GM23338 (cell line): ENCODE data around the gene FOXK2. TPM values are rescaled to one million over a fixed set of nuclear protein-coding genes. Genes with fewer than 3 reads are reported as not detected.

Experiments used
- ATAC-seq: fragments of 200-7000 bp; cut with Tn5 transposase; 3 replicates; pipeline ENCODE4 v1.9.1; 2020
- DNase-seq: peaks from one replicate; pipeline ENCODE4 v3.0.0-alpha.2; 2015; ENCODE audit warnings: low spot score
- H2AFZ ChIP-seq: fragments of 200-600 bp; sonication (generic); 2 replicates; pipeline ENCODE4 v1.8.0; 2016; ENCODE audit warnings: antibody characterized with exemption, mild to moderate bottlenecking, moderate library complexity
- H3F3A ChIP-seq: fragments of 200-600 bp; sonication (generic); replicated peaks from 2 replicates; pipeline ENCODE4 v1.8.0; 2017; ENCODE audit warnings: antibody characterized with exemption, mixed run types, low read depth
- H3K27ac ChIP-seq: fragments of 200-600 bp; sonication (generic); 2 replicates; pipeline ENCODE4 v1.6.1; 2016; ENCODE audit warnings: low read depth
- H3K27me3 ChIP-seq: fragments of 200-600 bp; sonication (generic); 2 replicates; pipeline ENCODE4 v1.8.0; 2016; ENCODE audit warnings: mild to moderate bottlenecking, mixed run types, moderate library complexity; ENCODE audit not compliant: insufficient read depth
- H3K36me3 ChIP-seq: fragments of 200-600 bp; sonication (generic); 2 replicates; pipeline ENCODE4 v1.8.0; 2016; ENCODE audit warnings: mild to moderate bottlenecking; ENCODE audit not compliant: insufficient read depth
- H3K4me1 ChIP-seq: fragments of 200-600 bp; sonication (generic); 2 replicates; pipeline ENCODE4 v1.8.0; 2016; ENCODE audit warnings: mild to moderate bottlenecking, moderate library complexity; ENCODE audit not compliant: insufficient read depth
- H3K4me2 ChIP-seq: fragments of 200-600 bp; sonication (generic); 2 replicates; pipeline ENCODE4 v1.7.1; 2017; ENCODE audit warnings: mixed run types
- H3K4me3 ChIP-seq: fragments of 200-600 bp; sonication (generic); 2 replicates; pipeline ENCODE4 v1.6.1; 2016; ENCODE audit warnings: mixed run types
- H3K79me2 ChIP-seq: fragments of 200-600 bp; sonication (generic); replicated peaks from 2 replicates; pipeline ENCODE4 v1.8.0; 2017; ENCODE audit warnings: mild to moderate bottlenecking; ENCODE audit not compliant: insufficient read depth
- H3K9me2 ChIP-seq: fragments of 200-600 bp; sonication (generic); 2 replicates; pipeline ENCODE4 v1.8.0; 2017; ENCODE audit not compliant: insufficient read depth
- H4K20me1 ChIP-seq: fragments of 200-600 bp; sonication (generic); replicated peaks from 2 replicates; pipeline ENCODE4 v1.8.0; 2017; ENCODE audit warnings: mild to moderate bottlenecking; ENCODE audit not compliant: insufficient read depth
- H3K27ac Mint-ChIP-seq: 2 replicates; pipeline ENCODE4 v1.8.0; 2020; ENCODE audit warnings: inconsistent platforms, mild to moderate bottlenecking, moderate library complexity, mixed read lengths
- H3K27me3 Mint-ChIP-seq: 3 replicates; pipeline ENCODE4 v1.8.0; 2022; ENCODE audit warnings: low read depth, mild to moderate bottlenecking, moderate library complexity, mixed read lengths, inconsistent platforms; ENCODE audit not compliant: insufficient read depth, poor library complexity
- H3K36me3 Mint-ChIP-seq: 3 replicates; pipeline ENCODE4 v1.8.0; 2021; ENCODE audit warnings: low read depth, mild to moderate bottlenecking, inconsistent platforms, moderate library complexity, mixed read lengths
- H3K4me1 Mint-ChIP-seq: 3 replicates; pipeline ENCODE4 v1.8.0; 2020; ENCODE audit warnings: mild to moderate bottlenecking, inconsistent platforms, mixed read lengths
- H3K4me3 Mint-ChIP-seq: 3 replicates; pipeline ENCODE4 v1.8.0; 2021; ENCODE audit warnings: moderate library complexity, mild to moderate bottlenecking, inconsistent platforms, mixed read lengths
- H3K9me3 Mint-ChIP-seq: 3 replicates; pipeline ENCODE4 v1.8.0; 2020; ENCODE audit warnings: moderate library complexity, mild to moderate bottlenecking, inconsistent platforms, mixed read lengths
- CREB1 ChIP-seq: fragments of 250-450 bp; sonication (Bioruptor Pico); IDR thresholded peaks from 2 replicates; pipeline ENCODE4 v1.5.0; 2020; ENCODE audit warnings: low read depth, mild to moderate bottlenecking, moderate library complexity
- EZH2 ChIP-seq: fragments of 200-600 bp; sonication (generic); IDR thresholded peaks from one replicate; pipeline ENCODE4 v1.8.0; 2017; ENCODE audit warnings: antibody characterized with exemption, mild to moderate bottlenecking, low read depth; ENCODE audit not compliant: unreplicated experiment
- JUNB ChIP-seq: IDR thresholded peaks from one replicate; pipeline ENCODE4 v1.6.1; 2016; ENCODE audit warnings: antibody characterized with exemption; ENCODE audit not compliant: unreplicated experiment
- STAT1 ChIP-seq: IDR thresholded peaks from one replicate; pipeline ENCODE4 v1.6.1; 2016; ENCODE audit warnings: antibody characterized with exemption; ENCODE audit not compliant: unreplicated experiment
- ZNF114 ChIP-seq: fragments of 250-450 bp; sonication (Bioruptor Pico); IDR thresholded peaks from 2 replicates; pipeline ENCODE4 v1.5.0; 2020; ENCODE audit warnings: mild to moderate bottlenecking, moderate library complexity
- ZNF331 ChIP-seq: fragments of 250-450 bp; sonication (Bioruptor Pico); IDR thresholded peaks from 2 replicates; pipeline ENCODE4 v1.5.0; 2020; ENCODE audit warnings: low read depth, mild to moderate bottlenecking, moderate library complexity
- polyA plus RNA-seq: library from polyadenylated mRNA; unstranded; fragments of >200 nt; fragmentation: Nextera tagmentation; extraction: Ambion mirVana; gene quantifications from 2 replicates; pipeline ENCODE4 v1.2.1, GENCODE V29; 2016
- total RNA-seq: library from RNA; depleted of rRNA; stranded (reverse); fragments of >200 nt; shearing (Covaris generic); gene quantifications from 2 replicates; pipeline ENCODE4 v1.2.3, GENCODE V29; 2014
- TF ChIP-seq, protein P1 (sequence below): fragments of 250-450 bp; sonication (Bioruptor Pico); IDR thresholded peaks from 2 replicates; pipeline ENCODE4 v1.5.0; 2020; ENCODE audit warnings: mild to moderate bottlenecking, moderate library complexity
- TF ChIP-seq, protein P2 (sequence below), 2 experiments: fragments of 200-600 bp in 1 of 2; sonication (generic) in 1 of 2; conservative IDR thresholded peaks; 2 replicates each; pipeline versions ENCODE4 v1.5.1 to v1.6.1; 2016 to 2017; ENCODE audit warnings: antibody characterized with exemption in 2 of 2, low read depth in 2 of 2, mild to moderate bottlenecking in 2 of 2, moderate library complexity in 1 of 2
- TF ChIP-seq, protein P3 (sequence below): IDR thresholded peaks from 2 replicates; pipeline ENCODE4 v1.6.1; 2016; ENCODE audit warnings: antibody characterized with exemption
- TF ChIP-seq, protein P4 (sequence below): IDR thresholded peaks from one replicate; pipeline ENCODE4 v1.6.1; 2018; ENCODE audit warnings: antibody characterized with exemption; ENCODE audit not compliant: unreplicated experiment

Gene FOXK2
- total and polyA plus RNA-seq, 2 experiments from 2014 or later: 12.3 to 66.0 TPM

DNA sequence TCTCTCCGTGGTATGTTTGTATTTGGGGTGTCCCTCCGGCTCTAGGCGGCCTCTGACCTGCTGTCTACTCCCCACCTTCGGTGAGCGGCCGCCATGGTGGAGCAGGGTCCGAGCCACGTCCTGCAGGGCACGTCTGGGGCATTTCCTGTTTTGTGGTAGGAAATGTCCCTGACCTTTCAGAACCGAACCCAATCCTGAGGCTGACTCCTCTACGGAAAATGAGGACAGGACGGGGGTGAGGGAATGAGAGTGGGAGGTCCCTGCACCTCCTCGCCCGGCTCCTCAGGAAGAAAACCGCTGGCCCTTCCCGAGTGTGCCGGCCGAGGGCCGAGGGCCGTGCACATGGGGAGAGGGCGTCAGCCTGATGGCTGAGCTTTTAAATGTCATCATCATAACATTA, 83.0 kb downstream of the FOXK2 start:
- no peak for ATAC-seq
- TF ChIP-seq ZNF331 (CRISPR knock-in tag) (no peak), ZNF114 (CRISPR knock-in tag) (no peak), JUNB (no peak), STAT1 (no peak), EZH2 (no peak), CREB1 (CRISPR knock-in tag) (no peak)
- TF ChIP-seq, protein P1, sequence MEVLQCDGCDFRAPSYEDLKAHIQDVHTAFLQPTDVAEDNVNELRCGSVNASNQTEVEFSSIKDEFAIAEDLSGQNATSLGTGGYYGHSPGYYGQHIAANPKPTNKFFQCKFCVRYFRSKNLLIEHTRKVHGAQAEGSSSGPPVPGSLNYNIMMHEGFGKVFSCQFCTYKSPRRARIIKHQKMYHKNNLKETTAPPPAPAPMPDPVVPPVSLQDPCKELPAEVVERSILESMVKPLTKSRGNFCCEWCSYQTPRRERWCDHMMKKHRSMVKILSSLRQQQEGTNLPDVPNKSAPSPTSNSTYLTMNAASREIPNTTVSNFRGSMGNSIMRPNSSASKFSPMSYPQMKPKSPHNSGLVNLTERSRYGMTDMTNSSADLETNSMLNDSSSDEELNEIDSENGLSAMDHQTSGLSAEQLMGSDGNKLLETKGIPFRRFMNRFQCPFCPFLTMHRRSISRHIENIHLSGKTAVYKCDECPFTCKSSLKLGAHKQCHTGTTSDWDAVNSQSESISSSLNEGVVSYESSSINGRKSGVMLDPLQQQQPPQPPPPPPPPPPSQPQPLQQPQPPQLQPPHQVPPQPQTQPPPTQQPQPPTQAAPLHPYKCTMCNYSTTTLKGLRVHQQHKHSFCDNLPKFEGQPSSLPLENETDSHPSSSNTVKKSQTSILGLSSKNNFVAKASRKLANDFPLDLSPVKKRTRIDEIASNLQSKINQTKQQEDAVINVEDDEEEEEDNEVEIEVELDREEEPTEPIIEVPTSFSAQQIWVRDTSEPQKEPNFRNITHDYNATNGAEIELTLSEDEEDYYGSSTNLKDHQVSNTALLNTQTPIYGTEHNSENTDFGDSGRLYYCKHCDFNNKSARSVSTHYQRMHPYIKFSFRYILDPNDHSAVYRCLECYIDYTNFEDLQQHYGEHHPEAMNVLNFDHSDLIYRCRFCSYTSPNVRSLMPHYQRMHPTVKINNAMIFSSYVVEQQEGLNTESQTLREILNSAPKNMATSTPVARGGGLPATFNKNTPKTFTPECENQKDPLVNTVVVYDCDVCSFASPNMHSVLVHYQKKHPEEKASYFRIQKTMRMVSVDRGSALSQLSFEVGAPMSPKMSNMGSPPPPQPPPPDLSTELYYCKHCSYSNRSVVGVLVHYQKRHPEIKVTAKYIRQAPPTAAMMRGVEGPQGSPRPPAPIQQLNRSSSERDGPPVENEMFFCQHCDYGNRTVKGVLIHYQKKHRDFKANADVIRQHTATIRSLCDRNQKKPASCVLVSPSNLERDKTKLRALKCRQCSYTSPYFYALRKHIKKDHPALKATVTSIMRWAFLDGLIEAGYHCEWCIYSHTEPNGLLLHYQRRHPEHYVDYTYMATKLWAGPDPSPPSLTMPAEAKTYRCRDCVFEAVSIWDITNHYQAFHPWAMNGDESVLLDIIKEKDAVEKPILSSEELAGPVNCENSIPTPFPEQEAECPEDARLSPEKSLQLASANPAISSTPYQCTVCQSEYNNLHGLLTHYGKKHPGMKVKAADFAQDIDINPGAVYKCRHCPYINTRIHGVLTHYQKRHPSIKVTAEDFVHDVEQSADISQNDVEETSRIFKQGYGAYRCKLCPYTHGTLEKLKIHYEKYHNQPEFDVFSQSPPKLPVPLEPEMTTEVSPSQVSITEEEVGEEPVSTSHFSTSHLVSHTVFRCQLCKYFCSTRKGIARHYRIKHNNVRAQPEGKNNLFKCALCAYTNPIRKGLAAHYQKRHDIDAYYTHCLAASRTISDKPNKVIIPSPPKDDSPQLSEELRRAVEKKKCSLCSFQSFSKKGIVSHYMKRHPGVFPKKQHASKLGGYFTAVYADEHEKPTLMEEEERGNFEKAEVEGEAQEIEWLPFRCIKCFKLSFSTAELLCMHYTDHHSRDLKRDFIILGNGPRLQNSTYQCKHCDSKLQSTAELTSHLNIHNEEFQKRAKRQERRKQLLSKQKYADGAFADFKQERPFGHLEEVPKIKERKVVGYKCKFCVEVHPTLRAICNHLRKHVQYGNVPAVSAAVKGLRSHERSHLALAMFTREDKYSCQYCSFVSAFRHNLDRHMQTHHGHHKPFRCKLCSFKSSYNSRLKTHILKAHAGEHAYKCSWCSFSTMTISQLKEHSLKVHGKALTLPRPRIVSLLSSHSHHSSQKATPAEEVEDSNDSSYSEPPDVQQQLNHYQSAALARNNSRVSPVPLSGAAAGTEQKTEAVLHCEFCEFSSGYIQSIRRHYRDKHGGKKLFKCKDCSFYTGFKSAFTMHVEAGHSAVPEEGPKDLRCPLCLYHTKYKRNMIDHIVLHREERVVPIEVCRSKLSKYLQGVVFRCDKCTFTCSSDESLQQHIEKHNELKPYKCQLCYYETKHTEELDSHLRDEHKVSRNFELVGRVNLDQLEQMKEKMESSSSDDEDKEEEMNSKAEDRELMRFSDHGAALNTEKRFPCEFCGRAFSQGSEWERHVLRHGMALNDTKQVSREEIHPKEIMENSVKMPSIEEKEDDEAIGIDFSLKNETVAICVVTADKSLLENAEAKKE (CRISPR knock-in tag): no peak
- TF ChIP-seq, protein P2, sequence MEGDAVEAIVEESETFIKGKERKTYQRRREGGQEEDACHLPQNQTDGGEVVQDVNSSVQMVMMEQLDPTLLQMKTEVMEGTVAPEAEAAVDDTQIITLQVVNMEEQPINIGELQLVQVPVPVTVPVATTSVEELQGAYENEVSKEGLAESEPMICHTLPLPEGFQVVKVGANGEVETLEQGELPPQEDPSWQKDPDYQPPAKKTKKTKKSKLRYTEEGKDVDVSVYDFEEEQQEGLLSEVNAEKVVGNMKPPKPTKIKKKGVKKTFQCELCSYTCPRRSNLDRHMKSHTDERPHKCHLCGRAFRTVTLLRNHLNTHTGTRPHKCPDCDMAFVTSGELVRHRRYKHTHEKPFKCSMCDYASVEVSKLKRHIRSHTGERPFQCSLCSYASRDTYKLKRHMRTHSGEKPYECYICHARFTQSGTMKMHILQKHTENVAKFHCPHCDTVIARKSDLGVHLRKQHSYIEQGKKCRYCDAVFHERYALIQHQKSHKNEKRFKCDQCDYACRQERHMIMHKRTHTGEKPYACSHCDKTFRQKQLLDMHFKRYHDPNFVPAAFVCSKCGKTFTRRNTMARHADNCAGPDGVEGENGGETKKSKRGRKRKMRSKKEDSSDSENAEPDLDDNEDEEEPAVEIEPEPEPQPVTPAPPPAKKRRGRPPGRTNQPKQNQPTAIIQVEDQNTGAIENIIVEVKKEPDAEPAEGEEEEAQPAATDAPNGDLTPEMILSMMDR (conservative IDR thresholded peaks at IDR 0.05; ENCODE audit: low read depth in 2 of 2): no peak
- TF ChIP-seq, protein P3, sequence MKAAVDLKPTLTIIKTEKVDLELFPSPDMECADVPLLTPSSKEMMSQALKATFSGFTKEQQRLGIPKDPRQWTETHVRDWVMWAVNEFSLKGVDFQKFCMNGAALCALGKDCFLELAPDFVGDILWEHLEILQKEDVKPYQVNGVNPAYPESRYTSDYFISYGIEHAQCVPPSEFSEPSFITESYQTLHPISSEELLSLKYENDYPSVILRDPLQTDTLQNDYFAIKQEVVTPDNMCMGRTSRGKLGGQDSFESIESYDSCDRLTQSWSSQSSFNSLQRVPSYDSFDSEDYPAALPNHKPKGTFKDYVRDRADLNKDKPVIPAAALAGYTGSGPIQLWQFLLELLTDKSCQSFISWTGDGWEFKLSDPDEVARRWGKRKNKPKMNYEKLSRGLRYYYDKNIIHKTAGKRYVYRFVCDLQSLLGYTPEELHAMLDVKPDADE: no peak
- TF ChIP-seq, protein P4, sequence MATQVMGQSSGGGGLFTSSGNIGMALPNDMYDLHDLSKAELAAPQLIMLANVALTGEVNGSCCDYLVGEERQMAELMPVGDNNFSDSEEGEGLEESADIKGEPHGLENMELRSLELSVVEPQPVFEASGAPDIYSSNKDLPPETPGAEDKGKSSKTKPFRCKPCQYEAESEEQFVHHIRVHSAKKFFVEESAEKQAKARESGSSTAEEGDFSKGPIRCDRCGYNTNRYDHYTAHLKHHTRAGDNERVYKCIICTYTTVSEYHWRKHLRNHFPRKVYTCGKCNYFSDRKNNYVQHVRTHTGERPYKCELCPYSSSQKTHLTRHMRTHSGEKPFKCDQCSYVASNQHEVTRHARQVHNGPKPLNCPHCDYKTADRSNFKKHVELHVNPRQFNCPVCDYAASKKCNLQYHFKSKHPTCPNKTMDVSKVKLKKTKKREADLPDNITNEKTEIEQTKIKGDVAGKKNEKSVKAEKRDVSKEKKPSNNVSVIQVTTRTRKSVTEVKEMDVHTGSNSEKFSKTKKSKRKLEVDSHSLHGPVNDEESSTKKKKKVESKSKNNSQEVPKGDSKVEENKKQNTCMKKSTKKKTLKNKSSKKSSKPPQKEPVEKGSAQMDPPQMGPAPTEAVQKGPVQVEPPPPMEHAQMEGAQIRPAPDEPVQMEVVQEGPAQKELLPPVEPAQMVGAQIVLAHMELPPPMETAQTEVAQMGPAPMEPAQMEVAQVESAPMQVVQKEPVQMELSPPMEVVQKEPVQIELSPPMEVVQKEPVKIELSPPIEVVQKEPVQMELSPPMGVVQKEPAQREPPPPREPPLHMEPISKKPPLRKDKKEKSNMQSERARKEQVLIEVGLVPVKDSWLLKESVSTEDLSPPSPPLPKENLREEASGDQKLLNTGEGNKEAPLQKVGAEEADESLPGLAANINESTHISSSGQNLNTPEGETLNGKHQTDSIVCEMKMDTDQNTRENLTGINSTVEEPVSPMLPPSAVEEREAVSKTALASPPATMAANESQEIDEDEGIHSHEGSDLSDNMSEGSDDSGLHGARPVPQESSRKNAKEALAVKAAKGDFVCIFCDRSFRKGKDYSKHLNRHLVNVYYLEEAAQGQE: no peak
- peaks cover 27% of the 10 kb centered on the region for H3K36me3 ChIP-seq

More for the DNA sequence above, 83.0 kb downstream of the FOXK2 start:
- H3K4me1 Mint-ChIP-seq: peaks cover 6% of the 10 kb centered on the region; the same call in 2 of the 3 replicates
- Histone ChIP-seq H3K4me2 (no peak overlapping the region), H3K27me3 (no peaks in the 10 kb centered on the region), H3K27ac (peak overlapping the region; percentile 55; the same call in 1 of the 2 replicates), H3K79me2 (peaks cover 9% of the 10 kb centered on the region), H2AFZ (no peak overlapping the region), H3K9me2 (no peaks in the 10 kb centered on the region), H3K4me1 (no peaks in the 10 kb centered on the region), H3F3A (peaks cover 9% of the 10 kb centered on the region; the same call in 1 of the 2 replicates), H4K20me1 (no peaks in the 10 kb centered on the region; the same call in 1 of the 2 replicates), H3K4me3 (no peak overlapping the region)
- peaks cover 5% of the 10 kb centered on the region; the same call in 2 of the 3 replicates for H3K9me3 Mint-ChIP-seq
- no peak overlapping the region for H3K27ac Mint-ChIP-seq
- H3K4me3 Mint-ChIP-seq: no peak overlapping the region
- H3K27me3 Mint-ChIP-seq: peaks cover 14% of the 10 kb centered on the region
- peaks cover 78% of the 10 kb centered on the region for H3K36me3 Mint-ChIP-seq
- DNase-seq: no peak
